Smooth muscle cell of the brain vasculature (primary cell): ENCODE data around the gene CNST.
"Not testable (repeated sequence)": the region's sequence is repeated elsewhere in the genome, so short reads cannot be mapped to it uniquely, and the experiment has no call there.

Experiments used
- DNase-seq: peaks from one replicate; pipeline ENCODE4 v3.0.0-alpha.2; 2012; ENCODE audit warnings: low read depth, low spot score

The CNST gene

DNA sequence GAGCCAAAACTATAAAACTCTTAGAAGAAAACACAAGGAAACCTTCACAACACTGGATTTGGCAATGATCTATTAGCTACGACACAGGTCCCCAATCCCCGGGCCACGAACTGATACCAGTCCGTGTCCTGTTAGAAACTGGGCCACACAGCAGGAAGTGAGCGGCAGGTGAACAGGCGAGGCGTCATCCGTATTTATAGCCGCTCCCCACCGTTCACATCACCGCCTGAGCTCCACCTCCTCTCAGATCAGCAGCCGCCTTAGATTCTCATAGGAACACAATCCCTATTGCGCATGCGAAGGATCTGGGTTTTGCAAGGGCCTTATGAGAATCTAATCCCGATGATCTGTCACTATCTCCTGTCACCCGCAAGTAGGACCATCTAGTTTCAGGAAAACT lies 12.1 kb upstream of the CNST start:
- no peak for DNase-seq

DNA sequence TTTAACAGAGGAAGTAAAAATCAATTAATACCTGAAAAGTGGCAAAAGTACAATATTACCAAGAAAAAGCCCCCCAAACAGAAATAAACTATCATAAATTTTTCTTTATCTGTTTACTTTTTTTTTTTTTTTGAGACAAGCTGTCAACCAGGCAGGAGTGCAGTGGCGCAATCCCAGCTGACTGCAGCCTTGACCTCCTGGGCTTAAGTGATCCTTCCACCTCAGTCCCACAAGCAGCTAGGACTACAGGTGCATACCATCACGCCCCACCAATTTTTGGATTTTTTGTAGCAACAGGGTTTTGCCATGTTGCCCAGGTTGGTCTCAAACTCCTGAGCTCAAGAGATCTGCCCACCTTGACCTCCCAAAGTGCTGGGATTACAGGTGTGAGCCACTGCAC lies 8.2 kb upstream of the CNST start:
- DNase-seq = no peak

DNA sequence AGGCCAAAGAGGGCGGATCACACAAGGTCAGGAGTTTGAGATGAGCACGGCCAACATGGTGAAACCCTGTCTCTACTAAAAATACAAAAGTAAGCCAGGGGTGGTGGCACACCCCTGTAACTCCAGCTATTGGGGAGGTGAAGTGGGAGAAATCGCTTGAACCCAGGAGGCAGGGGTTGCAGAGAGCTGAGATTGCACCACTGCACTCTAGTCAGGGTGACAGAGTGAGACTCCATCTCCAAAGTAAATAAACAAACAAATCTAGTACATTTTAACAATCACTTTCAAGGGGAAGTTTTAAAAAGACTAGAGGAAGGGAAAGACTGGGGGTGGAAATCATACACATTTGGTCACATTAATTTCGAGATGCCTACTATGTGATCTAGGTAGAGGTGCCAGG lies 6.9 kb upstream of the CNST start:
- no peak for DNase-seq

DNA sequence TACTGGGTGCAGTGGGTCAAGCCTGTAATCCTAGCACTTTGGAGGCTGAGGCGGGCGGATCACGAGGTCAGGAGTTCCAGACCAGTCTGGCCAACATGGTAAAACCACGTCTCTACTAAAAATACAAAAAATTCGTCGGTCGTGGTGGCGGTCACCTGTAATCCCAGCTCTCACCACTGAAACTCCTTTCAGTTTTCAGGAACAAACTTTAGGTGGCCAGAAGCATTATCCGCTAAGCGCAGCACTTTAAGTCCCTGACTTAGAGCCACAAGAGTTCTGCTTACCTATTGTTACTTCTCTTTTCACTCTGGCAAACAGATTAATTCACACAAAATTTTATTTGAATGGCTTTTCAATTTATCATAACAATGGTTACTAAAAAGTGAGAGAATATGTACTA lies 5.4 kb upstream of the CNST start:
- not testable (repeated sequence) for DNase-seq

- no peak for DNase-seq
Measured at GRCh38 chr1:246564839-246565750, 1.2 kb upstream of the CNST start.

GRCh38 chr1:246565751-246566127 lies 517 bp upstream of the CNST start:
- DNase-seq = no peak

- DNase-seq = no peak
Measured at GRCh38 chr1:246566813-246567645, 773 bp downstream of the CNST start.

DNA sequence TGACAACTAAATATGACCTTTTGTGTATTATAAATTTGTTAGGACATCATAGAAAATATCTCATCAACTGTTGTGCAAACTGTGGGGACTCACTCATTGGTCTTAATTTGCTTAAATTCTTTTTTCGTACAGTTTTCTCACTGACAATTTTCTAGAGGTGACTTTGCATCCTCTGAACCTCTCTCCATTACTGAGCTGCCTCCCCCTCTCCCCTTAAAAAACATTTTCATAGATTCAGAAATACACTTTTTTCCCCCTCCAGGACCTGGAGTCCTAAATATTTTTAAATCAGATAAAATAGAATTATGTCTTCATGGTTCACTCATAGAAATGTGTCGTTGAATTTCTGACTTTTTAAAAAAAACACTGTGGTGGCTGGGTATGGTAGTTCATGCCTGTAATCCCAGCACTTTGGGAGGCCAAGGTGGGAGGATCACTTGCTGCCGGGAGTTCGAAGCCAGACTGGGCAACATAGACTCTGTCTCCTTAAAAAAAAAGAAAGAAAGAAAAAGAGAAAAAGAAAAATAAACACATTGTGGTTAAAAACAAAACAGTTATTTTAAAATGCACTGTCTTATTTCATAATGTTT lies 1.5 kb downstream of the CNST start:
- DNase-seq = no peak

GRCh38 chr1:246569248-246570238 lies 3.3 kb downstream of the CNST start:
- no peak for DNase-seq

DNA sequence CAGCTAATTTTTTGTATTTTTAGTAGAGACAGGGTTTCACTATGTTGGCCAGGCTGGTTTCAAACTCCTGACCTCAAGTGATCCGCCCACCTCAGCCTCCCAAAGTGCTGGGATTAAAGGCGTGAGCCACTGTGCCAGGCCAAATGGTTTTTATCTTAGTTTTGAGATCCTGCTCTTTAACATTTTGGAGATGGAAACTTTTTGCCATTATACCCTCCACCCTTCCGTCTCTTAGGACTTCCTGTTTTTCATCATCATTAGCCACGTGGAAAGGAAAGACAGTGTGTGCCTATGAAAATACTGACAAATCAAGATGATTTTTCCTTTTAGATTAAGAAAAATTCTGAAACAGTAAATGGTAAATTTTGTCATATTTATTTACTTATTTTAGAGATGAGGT lies 5.1 kb downstream of the CNST start:
- not testable (repeated sequence) for DNase-seq

DNA sequence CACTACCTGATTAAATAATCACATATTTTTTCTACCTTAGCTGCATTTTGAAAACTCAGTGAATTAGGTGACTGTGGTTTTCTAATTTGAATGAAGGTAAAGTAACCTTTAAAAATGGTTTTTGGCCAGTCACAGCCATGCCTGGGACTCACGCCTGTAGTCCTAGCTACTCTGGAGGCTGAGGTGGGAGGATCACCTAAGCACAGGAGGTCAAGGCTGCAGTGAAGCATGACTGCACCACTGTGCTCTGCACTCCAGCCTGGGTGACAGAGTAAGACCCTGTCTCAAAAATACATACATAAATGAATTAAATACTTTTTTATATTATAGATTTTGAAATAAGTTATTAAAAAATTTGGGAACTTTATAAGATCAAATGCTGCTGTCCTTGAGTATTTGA lies 5.7 kb downstream of the CNST start:
- DNase-seq = no peak

GRCh38 chr1:246572785-246573184 lies 6.5 kb downstream of the CNST start:
- no peak for DNase-seq

GRCh38 chr1:246573491-246573890 lies 7.2 kb downstream of the CNST start:
- DNase-seq = no peak

DNA sequence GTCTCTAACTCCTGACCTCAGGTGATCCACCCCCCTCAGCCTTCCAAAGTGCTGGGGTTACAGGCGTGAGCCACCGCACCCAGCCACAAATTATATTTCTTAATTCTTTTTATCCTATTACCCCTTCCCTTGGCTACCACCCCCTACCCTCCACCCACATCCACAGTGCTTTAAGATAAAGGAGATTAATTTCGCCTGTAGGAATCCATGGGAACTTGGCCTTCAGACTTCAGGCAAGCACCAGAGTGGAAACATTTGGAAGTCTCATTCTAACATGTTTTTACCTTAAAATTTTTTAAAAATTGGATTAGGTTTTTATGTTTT lies 10.4 kb downstream of the CNST start:
- no peak for DNase-seq

GRCh38 chr1:246577082-246577719 lies 10.9 kb downstream of the CNST start:
- DNase-seq = no peak

GRCh38 chr1:246577720-246578106 lies 11.5 kb downstream of the CNST start:
- no peak for DNase-seq

DNA sequence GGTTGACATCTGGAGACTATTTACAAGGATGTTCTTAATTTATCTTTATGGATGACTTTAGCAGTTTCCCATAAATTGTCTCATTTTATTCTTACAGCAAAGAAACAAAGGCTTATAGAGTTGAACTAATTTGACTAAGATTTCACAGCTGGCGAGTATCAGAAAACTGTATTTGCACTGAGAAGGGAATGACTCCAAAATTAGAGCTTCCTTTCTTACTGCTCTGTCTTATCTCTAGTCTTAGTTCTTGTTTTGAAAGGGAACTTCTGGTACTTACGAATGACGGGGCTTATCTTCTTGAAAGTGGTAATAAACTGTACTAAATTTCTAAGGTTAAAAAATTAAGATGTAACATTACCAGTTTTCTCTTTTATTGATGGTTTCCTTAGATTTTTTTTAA lies 13.6 kb downstream of the CNST start:
- DNase-seq = no peak

DNA sequence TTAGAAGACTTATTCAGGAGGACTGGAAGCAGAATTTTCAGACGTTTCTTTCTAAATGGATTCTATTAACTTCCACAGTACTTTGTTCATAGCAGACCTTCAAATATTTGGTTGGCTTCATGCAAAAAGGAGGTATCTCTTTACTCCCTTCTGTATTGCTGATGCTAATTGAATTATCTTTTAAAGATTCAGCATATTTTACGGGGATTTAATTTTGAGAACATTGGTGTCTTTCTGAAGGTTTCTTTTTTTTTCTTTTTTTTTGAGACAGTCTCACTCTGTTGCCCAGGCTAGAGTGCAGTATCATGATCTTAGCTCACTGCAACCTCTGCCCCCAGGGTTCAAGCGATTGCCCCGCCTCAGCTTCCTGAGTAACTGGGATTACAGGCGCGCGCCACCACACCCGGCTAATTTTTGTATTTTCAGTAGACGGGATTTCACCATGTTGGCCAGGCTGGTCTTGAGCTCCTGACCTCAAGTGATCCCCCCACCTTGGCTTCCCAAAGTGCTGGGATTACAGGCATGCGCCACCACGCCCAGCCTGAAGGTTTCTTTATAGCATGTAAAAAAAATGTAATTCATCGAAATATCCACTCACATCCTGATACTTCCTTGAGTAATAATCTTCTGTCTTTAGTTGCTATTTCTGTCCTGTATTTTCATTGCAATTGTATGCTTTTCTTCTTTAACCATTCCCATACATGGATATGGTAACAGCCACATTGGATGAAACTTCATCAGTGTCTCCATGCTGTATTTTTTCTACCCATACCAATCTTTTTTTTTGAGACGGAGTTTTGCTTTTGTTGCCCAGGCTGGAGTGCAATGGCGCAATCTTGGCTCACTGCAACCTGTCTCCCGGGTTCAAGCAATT lies 14.5 kb downstream of the CNST start:
- DNase-seq = no peak

GRCh38 chr1:246582301-246583055 lies 16.2 kb downstream of the CNST start:
- DNase-seq = no peak
